Measurements from ENCODE around the gene ZNF235. TPM values are rescaled to one million over a fixed set of nuclear protein-coding genes. Genes with fewer than 3 reads are reported as not detected.
"Not testable (repeated sequence)": the region's sequence is repeated elsewhere in the genome, so short reads cannot be mapped to it uniquely, and the experiment has no call there.

ZNF235 gene
- total RNA-seq, 1 donor, result 4.0 TPM

- Histone ChIP-seq H3K4me2 (ENCODE audit: insufficient read depth, low read length) (no peak overlapping the region), H3K27me3 (ENCODE audit: insufficient read depth, low read length) (no peaks in the 10 kb centered on the region)
Measured at GRCh38 chr19:44341794-44342193, 37.0 kb upstream of the ZNF235 start.

DNA sequence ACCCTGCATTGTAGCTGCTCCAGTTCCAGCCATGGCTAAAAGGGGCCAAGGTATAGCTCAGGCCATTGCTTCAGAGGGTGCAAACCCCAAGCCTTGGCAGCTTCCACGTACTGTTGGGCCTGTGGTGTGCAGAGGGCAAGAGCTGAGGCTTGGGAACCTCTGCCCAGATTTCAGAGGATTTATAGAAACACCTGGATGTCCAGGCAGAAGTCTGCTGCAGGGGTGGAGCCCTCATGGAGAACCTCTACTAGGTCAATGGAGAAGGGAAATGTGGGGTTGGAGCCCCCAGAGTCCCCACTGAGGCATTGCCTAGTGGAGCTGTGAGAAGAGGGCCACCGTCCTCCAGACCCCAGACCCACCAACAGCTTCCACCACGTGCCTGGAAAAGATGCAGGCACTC, 29.8 kb upstream of the ZNF235 start:
- Histone ChIP-seq H3K36me3 (ENCODE audit: insufficient read depth, low read length) (peaks cover 58% of the 10 kb centered on the region), H3K9me3 (ENCODE audit: low read depth, low read length) (peaks cover 15% of the 10 kb centered on the region)
- not testable (repeated sequence) for H3K27ac ChIP-seq (ENCODE audit: low read depth, low read length); H3K79me2 ChIP-seq (ENCODE audit: insufficient read depth, low read length); DNase-seq (ENCODE audit: insufficient read length, low spot score, missing footprints); H3K27me3 ChIP-seq (ENCODE audit: insufficient read depth, low read length); H3K4me2 ChIP-seq (ENCODE audit: insufficient read depth, low read length); H2AFZ ChIP-seq (ENCODE audit: low read length); H3K4me3 ChIP-seq (ENCODE audit: insufficient read depth, low read length); H3K4me1 ChIP-seq (ENCODE audit: insufficient read depth, low read length); H4K20me1 ChIP-seq (ENCODE audit: insufficient read depth, low read length)

More at GRCh38 chr19:44341794-44342193, 37.0 kb upstream of the ZNF235 start:
- no peak for TF ChIP-seq CTCF (IDR thresholded peaks at IDR 0.05; ENCODE audit: extremely low read depth, low read depth, low read length)
- Histone ChIP-seq H3K36me3 (ENCODE audit: insufficient read depth, low read length) (peaks cover 13% of the 10 kb centered on the region), H3K4me1 (ENCODE audit: insufficient read depth, low read length) (no peaks in the 10 kb centered on the region), H4K20me1 (ENCODE audit: insufficient read depth, low read length) (no peaks in the 10 kb centered on the region), H3K79me2 (ENCODE audit: insufficient read depth, low read length) (peaks cover 25% of the 10 kb centered on the region), H3K27ac (ENCODE audit: low read depth, low read length) (no peak overlapping the region), H3K9me3 (ENCODE audit: low read depth, low read length) (no peaks in the 10 kb centered on the region), H2AFZ (ENCODE audit: low read length) (no peak overlapping the region), H3K4me3 (ENCODE audit: insufficient read depth, low read length) (no peak overlapping the region)
- no peak for DNase-seq (ENCODE audit: insufficient read length, low spot score, missing footprints)

GRCh38 chr19:44332145-44332544, 27.3 kb upstream of the ZNF235 start:
- Histone ChIP-seq H3K4me3 (ENCODE audit: insufficient read depth, low read length) (no peak overlapping the region), H3K4me2 (ENCODE audit: insufficient read depth, low read length) (no peak overlapping the region), H3K9me3 (ENCODE audit: low read depth, low read length) (peaks cover 19% of the 10 kb centered on the region), H2AFZ (ENCODE audit: low read length) (no peak overlapping the region), H3K27ac (ENCODE audit: low read depth, low read length) (no peak overlapping the region), H3K79me2 (ENCODE audit: insufficient read depth, low read length) (no peaks in the 10 kb centered on the region), H3K27me3 (ENCODE audit: insufficient read depth, low read length) (no peaks in the 10 kb centered on the region), H4K20me1 (ENCODE audit: insufficient read depth, low read length) (no peaks in the 10 kb centered on the region), H3K4me1 (ENCODE audit: insufficient read depth, low read length) (no peaks in the 10 kb centered on the region), H3K36me3 (ENCODE audit: insufficient read depth, low read length) (peaks cover 69% of the 10 kb centered on the region)
- TF ChIP-seq CTCF (IDR thresholded peaks at IDR 0.05; ENCODE audit: extremely low read depth, low read depth, low read length), result no peak
- no peak for DNase-seq (ENCODE audit: insufficient read length, low spot score, missing footprints)

DNA sequence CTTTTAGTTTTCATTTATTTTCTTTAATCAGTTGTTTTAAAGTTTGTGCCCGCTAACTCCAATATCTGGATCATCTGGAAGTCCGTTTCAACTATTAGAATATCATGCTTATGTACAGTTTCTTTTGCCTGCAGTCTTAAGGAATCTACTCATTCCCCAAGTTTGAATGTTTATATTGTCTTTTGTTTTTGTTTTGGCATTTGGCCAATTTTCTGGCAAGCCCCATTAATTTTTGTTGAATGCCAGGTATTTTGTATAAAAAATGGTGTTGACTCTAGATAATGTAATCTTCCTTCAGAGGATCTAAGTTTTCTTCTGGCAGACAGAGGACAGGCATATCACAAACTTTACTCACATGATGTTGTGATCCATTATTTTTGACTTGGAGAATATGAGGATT, 11.1 kb upstream of the ZNF235 start:
- no peak overlapping the region for H3K4me2 ChIP-seq (ENCODE audit: insufficient read depth, low read length)
- DNase-seq (ENCODE audit: insufficient read length, low spot score, missing footprints), result no peak
- no peaks in the 10 kb centered on the region for H3K9me3 ChIP-seq (ENCODE audit: low read depth, low read length)
- no peaks in the 10 kb centered on the region for H3K79me2 ChIP-seq (ENCODE audit: insufficient read depth, low read length)
- no peak overlapping the region for H3K27ac ChIP-seq (ENCODE audit: low read depth, low read length)
- H3K36me3 ChIP-seq (ENCODE audit: insufficient read depth, low read length), result no peaks in the 10 kb centered on the region
- no peaks in the 10 kb centered on the region for H3K4me1 ChIP-seq (ENCODE audit: insufficient read depth, low read length)
- no peak overlapping the region for H2AFZ ChIP-seq (ENCODE audit: low read length)
- H3K27me3 ChIP-seq (ENCODE audit: insufficient read depth, low read length), result no peaks in the 10 kb centered on the region
- no peaks in the 10 kb centered on the region for H4K20me1 ChIP-seq (ENCODE audit: insufficient read depth, low read length)
- TF ChIP-seq CTCF (IDR thresholded peaks at IDR 0.05; ENCODE audit: extremely low read depth, low read depth, low read length), result no peak
- no peak overlapping the region for H3K4me3 ChIP-seq (ENCODE audit: insufficient read depth, low read length)

All from osteoblast (primary cell).